GM19452 (cell line): Measurements from ENCODE around the gene ATOSA.

Source experiments
- ATAC-seq: cut with Tn5 transposase; IDR thresholded peaks from one replicate; pipeline ENCODE4 v1.9.1; 2021; ENCODE audit not compliant: unreplicated experiment

Gene ATOSA

GRCh38 chr15:52653431-52653964, 25.7 kb downstream of the ATOSA start:
- ATAC-seq = no peak

- ATAC-seq = no peak
Measured at GRCh38 chr15:52652984-52653383, 26.2 kb downstream of the ATOSA start.

GRCh38 chr15:52652286-52652685, 26.9 kb downstream of the ATOSA start:
- peak; percentile 12 for ATAC-seq

GRCh38 chr15:52651868-52652267, 27.3 kb downstream of the ATOSA start:
- peak; percentile 96 for ATAC-seq

- ATAC-seq = no peak
Measured at GRCh38 chr15:52651114-52651513, 28.1 kb downstream of the ATOSA start.

- no peak for ATAC-seq
Measured at GRCh38 chr15:52649686-52650085, 29.5 kb downstream of the ATOSA start.

GRCh38 chr15:52645916-52646315, 33.3 kb downstream of the ATOSA start:
- no peak for ATAC-seq

- no peak for ATAC-seq
Measured at GRCh38 chr15:52642386-52643361, 36.5 kb downstream of the ATOSA start.

GRCh38 chr15:52636459-52636858, 42.7 kb downstream of the ATOSA start:
- no peak for ATAC-seq

- no peak for ATAC-seq
Measured at GRCh38 chr15:52635908-52636307, 43.3 kb downstream of the ATOSA start.
